Endothelial cell of umbilical vein (primary cell): ENCODE measurements around the gene KRT74. TPM values are rescaled to one million over a fixed set of nuclear protein-coding genes. Genes with fewer than 3 reads are reported as not detected.

Experiments
- BruUV-seq: library from RNA; stranded (reverse); fragments of 400-500 nt; replicated peaks from 2 replicates; lab custom pipeline; 2021; lab: Mats Ljungman, UMichigan
- CTCF ChIA-PET: fragments of 300-600, 350-600 bp; sonication (Branson Sonifier 250); formaldehyde crosslinking; loops from one replicate; lab custom pipeline; 2021; ENCODE audit warnings: antibody characterized with exemption, inconsistent platforms; lab: Charles Lee
- POLR2A ChIA-PET: fragments of 300-600, 350-600 bp; sonication (Branson Sonifier 250); formaldehyde crosslinking; loops from one replicate; lab custom pipeline; 2021; ENCODE audit warnings: antibody characterized with exemption, inconsistent platforms; lab: Charles Lee
- DNase-seq: peaks from one replicate; pipeline ENCODE4 v3.0.0-alpha.2; 2011; ENCODE audit warnings: low read depth, low spot score
- FAIRE-seq: peaks from 2 replicates; lab custom pipeline; 2011; peaks lifted over from hg19 to GRCh38; lab: Jason Lieb, UNC
- H2AFZ ChIP-seq: 2 replicates; pipeline ENCODE4 v1.6.0; 2012; ENCODE audit warnings: low read depth, low read length, control low read depth, inconsistent platforms
- H3K27ac ChIP-seq: 2 replicates; pipeline ENCODE4 v1.5.1; 2011; ENCODE audit warnings: low read depth, mild to moderate bottlenecking, control low read depth, low read length, moderate library complexity; ENCODE audit not compliant: insufficient read depth
- H3K27me3 ChIP-seq, 2 experiments: 2 replicates each; pipeline versions ENCODE4 v1.6.0 to v1.6.1; 2011; ENCODE audit warnings: low read length in 2 of 2, mixed read lengths in 1 of 2; ENCODE audit not compliant: control insufficient read depth in 2 of 2, insufficient read depth in 2 of 2
- H3K36me3 ChIP-seq, 2 experiments: 2 replicates in 1 of 2; 3 replicates in 1 of 2; pipeline ENCODE4 v1.5.1; 2011; ENCODE audit warnings: low read length in 2 of 2, mild to moderate bottlenecking in 1 of 2, moderate library complexity in 1 of 2; ENCODE audit not compliant: control insufficient read depth in 2 of 2, insufficient read depth in 2 of 2; ENCODE audit errors: extremely low read depth in 1 of 2
- H3K4me1 ChIP-seq: 3 replicates; pipeline ENCODE4 v1.5.1; 2011; ENCODE audit warnings: mild to moderate bottlenecking, low read length; ENCODE audit not compliant: control insufficient read depth, insufficient read depth; ENCODE audit errors: extremely low read depth
- H3K4me2 ChIP-seq: 2 replicates; pipeline ENCODE4 v1.6.1; 2011; ENCODE audit warnings: low read length, control low read depth, mixed read lengths; ENCODE audit not compliant: insufficient read depth
- H3K4me3 ChIP-seq, 3 experiments: fragments of 200-600 bp in 1 of 3; sonication (generic), shearing (Covaris generic) in 1 of 3; replicated peaks in 1 of 3; 2 replicates each; pipeline ENCODE4 v1.5.1; 2011 to 2016; ENCODE audit warnings: control low read depth in 3 of 3, low read length in 3 of 3, mild to moderate bottlenecking in 2 of 3, inconsistent platforms in 1 of 3, low read depth in 1 of 3, moderate library complexity in 1 of 3; ENCODE audit not compliant: insufficient read depth in 1 of 3
- H3K79me2 ChIP-seq: 2 replicates; pipeline ENCODE4 v1.6.0; 2012; ENCODE audit warnings: low read length, inconsistent platforms; ENCODE audit not compliant: control insufficient read depth, insufficient read depth
- H3K9ac ChIP-seq: replicated peaks from 2 replicates; pipeline ENCODE3; 2011; ENCODE audit warnings: low read length, control low read depth; ENCODE audit not compliant: insufficient read depth; ENCODE audit errors: extremely low read depth
- H3K9me1 ChIP-seq: replicated peaks from 3 replicates; pipeline ENCODE4 v1.6.0; 2011; ENCODE audit warnings: mild to moderate bottlenecking, low read length; ENCODE audit not compliant: control insufficient read depth, insufficient read depth; ENCODE audit errors: extremely low read depth
- H3K9me3 ChIP-seq: replicated peaks from 2 replicates; pipeline ENCODE4 v1.5.1; 2012; ENCODE audit warnings: low read length, inconsistent platforms; ENCODE audit not compliant: control insufficient read depth, insufficient read depth
- H4K20me1 ChIP-seq: replicated peaks from 2 replicates; pipeline ENCODE3; 2011; ENCODE audit warnings: mild to moderate bottlenecking, low read length; ENCODE audit not compliant: control insufficient read depth, insufficient read depth; ENCODE audit errors: extremely low read depth
- CTCF ChIP-seq, 2 donors: IDR thresholded peaks; 1 replicate in 1 of 2; 2 replicates in 1 of 2; pipeline ENCODE4 v1.5.1; 2011; ENCODE audit warnings: low read length in 2 of 2, mild to moderate bottlenecking in 2 of 2, moderate library complexity in 2 of 2, control low read depth in 1 of 2, inconsistent platforms in 1 of 2, low read depth in 1 of 2; ENCODE audit not compliant: insufficient read depth in 1 of 2; ENCODE audit errors: extremely low read depth in 1 of 2
- FOS ChIP-seq: IDR thresholded peaks from 2 replicates; pipeline ENCODE4 v1.6.1; 2011; ENCODE audit warnings: mild to moderate bottlenecking, low read length, moderate library complexity, borderline replicate concordance; ENCODE audit not compliant: insufficient read depth
- GATA2 ChIP-seq: IDR thresholded peaks from 2 replicates; pipeline ENCODE4 v1.7.0; 2011; ENCODE audit warnings: low read depth, mild to moderate bottlenecking, moderate library complexity, mixed read lengths, low read length; ENCODE audit not compliant: insufficient read length, insufficient read depth
- JUN ChIP-seq: IDR thresholded peaks from 2 replicates; pipeline ENCODE4 v1.6.1; 2011; ENCODE audit warnings: borderline replicate concordance, low read depth; ENCODE audit not compliant: insufficient read length, insufficient read depth
- MAX ChIP-seq: IDR thresholded peaks from 2 replicates; pipeline ENCODE4 v1.6.1; 2011; ENCODE audit not compliant: insufficient read depth, insufficient read length
- MYC ChIP-seq: IDR thresholded peaks from one replicate; pipeline ENCODE4 v1.6.1; 2011; ENCODE audit warnings: mild to moderate bottlenecking, low read depth, low read length
- POLR2A ChIP-seq: IDR thresholded peaks from 2 replicates; pipeline ENCODE4 v1.6.1; 2012; ENCODE audit warnings: low read depth, mild to moderate bottlenecking, control low read depth, low read length
- POLR2AphosphoS5 ChIP-seq: IDR thresholded peaks from 2 replicates; pipeline ENCODE4 v1.6.1; 2012; ENCODE audit warnings: low read depth, mild to moderate bottlenecking, control low read depth, low read length, moderate library complexity; ENCODE audit not compliant: insufficient read depth
- dilution Hi-C: fragments of 300-500 bp; cut with MboI; formaldehyde crosslinking; loops from one replicate; pipeline ENCODE4 v1.15.0; 2019; ENCODE audit warnings: low sequenced_read_pairs; ENCODE audit not compliant: extremely low pct_ligation_motif_present
- intact Hi-C: fragments of 100-400 bp; cut with micrococcal nuclease; formaldehyde crosslinking; loops from one replicate; pipeline ENCODE4 v1.10.0; 2022
- polyA plus RNA-seq, 4 experiments: library from polyadenylated mRNA; depleted of rRNA in 3 of 4; stranded (reverse) in 3 of 4; unstranded in 1 of 4; fragments of >200 nt; gene quantifications; 2 replicates each; pipeline versions ENCODE4 v1.2.1 to v1.2.3, GENCODE V29; 2011 to 2012; ENCODE audit warnings: missing spikeins in 1 of 4
- total RNA-seq: library from RNA; stranded (reverse); gene quantifications from 2 replicates; pipeline ENCODE4 v1.2.3, GENCODE V29; 2021

KRT74 gene
- total and polyA plus RNA-seq, 2 donors (not counting 3 experiments of a cell fraction or from before 2014, with no cell fraction given) = not detected

GRCh38 chr12:52530905-52531304 is 42.7 kb downstream of the KRT74 start:
- Histone ChIP-seq H3K9ac (no peak overlapping the region), H3K4me1 (no peaks in the 10 kb centered on the region), H3K27ac (no peak overlapping the region), H3K9me1 (no peaks in the 10 kb centered on the region), H3K36me3 (no peaks in the 10 kb centered on the region), H3K9me3 (no peaks in the 10 kb centered on the region), H3K27me3 (no peaks in the 10 kb centered on the region), H3K79me2 (no peaks in the 10 kb centered on the region), H2AFZ (no peak overlapping the region), H3K4me2 (no peak overlapping the region), H4K20me1 (no peaks in the 10 kb centered on the region), H3K4me3 (no peak overlapping the region)
- FAIRE-seq = no peak
- dilution Hi-C loops (no loop called here), intact Hi-C loops (no loop called here)
- TF ChIP-seq POLR2AphosphoS5 (no peak), MAX (no peak)
- no peak for DNase-seq
- CTCF ChIA-PET = no interaction called here
- no TSS peak for BruUV-seq
- POLR2A ChIA-PET = no interaction called here

- H3K4me1 ChIP-seq = no peaks in the 10 kb centered on the region
- H4K20me1 ChIP-seq = no peaks in the 10 kb centered on the region
- no peaks in the 10 kb centered on the region for H3K9me3 ChIP-seq
- FAIRE-seq (no peak), DNase-seq (no peak)
- no peak overlapping the region for H3K4me3 ChIP-seq
- intact Hi-C loops (no loop called here), dilution Hi-C loops (no loop called here)
- no TSS peak for BruUV-seq
- no peak overlapping the region for H3K27ac ChIP-seq
- no peaks in the 10 kb centered on the region for H3K27me3 ChIP-seq
- H3K79me2 ChIP-seq = no peaks in the 10 kb centered on the region
- H3K4me2 ChIP-seq = no peak overlapping the region
- POLR2A ChIA-PET = no interaction called here
- H3K36me3 ChIP-seq = no peaks in the 10 kb centered on the region
- CTCF ChIA-PET = no interaction called here
- H3K9me1 ChIP-seq = no peaks in the 10 kb centered on the region
- no peak overlapping the region for H3K9ac ChIP-seq
- no peak overlapping the region for H2AFZ ChIP-seq
- no peak for TF ChIP-seq POLR2AphosphoS5
- TF ChIP-seq CTCF (IDR thresholded peaks at IDR 0.05; ENCODE audit: extremely low read depth in 1 of 2, insufficient read depth in 1 of 2, low read depth in 1 of 2, low read length in 2 of 2) = no peak
- TF ChIP-seq GATA2 = no peak
- TF ChIP-seq POLR2A = no peak
- no peak for TF ChIP-seq MAX
- TF ChIP-seq FOS = no peak
- TF ChIP-seq JUN = no peak
- TF ChIP-seq MYC = no peak
Observed at GRCh38 chr12:52530366-52530765, 43.3 kb downstream of the KRT74 start.
